Brain pericyte (primary cell): Measurements from ENCODE around the gene PDPK1.
"Not testable (repeated sequence)": the region's sequence is repeated elsewhere in the genome, so short reads cannot be mapped to it uniquely, and the experiment has no call there.

Experiments
- DNase-seq: peaks from one replicate; pipeline ENCODE4 v3.0.0-alpha.2; 2012; ENCODE audit warnings: low read depth, low spot score

PDPK1 gene

DNA sequence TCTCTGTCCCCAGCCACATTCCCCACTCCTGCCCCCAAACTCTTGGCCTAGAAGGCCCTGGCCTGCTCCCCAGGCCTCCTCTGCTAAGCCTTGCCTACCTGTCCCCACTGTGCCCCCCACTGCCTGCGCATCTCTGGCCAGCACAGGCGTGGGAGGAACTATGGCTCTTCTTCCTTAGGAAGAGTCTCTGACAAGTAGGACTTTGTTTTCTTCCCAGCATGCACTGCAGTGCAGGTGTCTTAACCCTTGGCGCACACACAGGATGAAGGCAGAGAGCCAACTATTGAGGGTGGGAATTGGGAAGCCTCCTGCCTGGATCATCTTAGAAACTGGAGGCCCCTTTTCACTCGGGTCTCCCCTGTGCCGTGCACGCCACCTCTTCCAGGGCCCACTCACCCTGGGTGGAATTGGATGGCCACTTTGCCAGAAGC lies 14.0 kb upstream of the PDPK1 start:
- no peak for DNase-seq

DNA sequence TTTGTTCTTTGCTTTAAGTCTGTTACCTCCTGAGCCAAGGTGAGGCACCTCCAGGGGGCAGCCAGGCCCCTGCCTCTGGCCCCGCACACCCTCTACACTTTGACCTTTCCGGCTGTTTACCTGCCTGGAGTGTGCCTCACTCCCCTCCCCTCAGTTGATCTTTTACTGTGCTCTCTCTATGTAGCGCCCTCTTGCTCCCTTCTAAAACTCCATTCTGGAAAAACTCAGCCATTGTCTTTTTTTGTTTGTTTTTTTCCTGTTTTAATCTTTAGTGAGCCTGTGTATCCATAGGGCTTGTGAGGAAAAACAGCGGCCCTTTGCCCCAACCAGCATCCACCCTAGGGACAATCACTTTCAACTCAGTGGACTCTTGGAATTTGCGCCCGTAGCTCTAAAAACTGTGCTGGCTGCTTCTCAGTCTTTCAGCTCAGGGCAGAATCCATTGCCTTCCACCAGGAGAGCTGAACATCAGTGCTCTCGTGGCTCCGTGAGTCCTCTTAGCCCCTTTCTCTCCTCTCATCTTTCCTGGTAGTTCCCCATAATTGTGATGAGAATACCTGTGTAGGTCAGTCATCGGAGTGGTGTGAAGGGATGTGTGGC lies 13.4 kb upstream of the PDPK1 start:
- no peak for DNase-seq

DNA sequence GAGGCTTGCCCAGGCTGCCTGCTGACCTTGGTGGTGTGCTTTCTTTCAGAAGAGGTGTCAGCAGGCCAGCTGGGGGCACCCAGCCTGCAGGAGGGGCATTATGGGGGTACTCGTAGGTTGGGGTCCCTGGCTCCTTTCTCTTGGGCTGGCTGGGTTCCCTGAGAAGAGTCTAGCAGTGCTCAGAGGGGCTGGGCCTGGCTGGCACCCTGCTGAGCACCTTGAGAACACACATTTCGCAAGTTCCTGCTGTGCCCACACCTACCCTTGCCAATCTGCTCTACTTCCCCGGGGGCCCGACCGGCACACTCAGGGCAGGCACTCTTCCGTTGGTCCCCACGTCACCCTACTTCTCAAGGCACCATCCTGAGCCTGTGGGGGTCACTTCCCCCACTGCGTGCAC lies 11.7 kb upstream of the PDPK1 start:
- DNase-seq = no peak

DNA sequence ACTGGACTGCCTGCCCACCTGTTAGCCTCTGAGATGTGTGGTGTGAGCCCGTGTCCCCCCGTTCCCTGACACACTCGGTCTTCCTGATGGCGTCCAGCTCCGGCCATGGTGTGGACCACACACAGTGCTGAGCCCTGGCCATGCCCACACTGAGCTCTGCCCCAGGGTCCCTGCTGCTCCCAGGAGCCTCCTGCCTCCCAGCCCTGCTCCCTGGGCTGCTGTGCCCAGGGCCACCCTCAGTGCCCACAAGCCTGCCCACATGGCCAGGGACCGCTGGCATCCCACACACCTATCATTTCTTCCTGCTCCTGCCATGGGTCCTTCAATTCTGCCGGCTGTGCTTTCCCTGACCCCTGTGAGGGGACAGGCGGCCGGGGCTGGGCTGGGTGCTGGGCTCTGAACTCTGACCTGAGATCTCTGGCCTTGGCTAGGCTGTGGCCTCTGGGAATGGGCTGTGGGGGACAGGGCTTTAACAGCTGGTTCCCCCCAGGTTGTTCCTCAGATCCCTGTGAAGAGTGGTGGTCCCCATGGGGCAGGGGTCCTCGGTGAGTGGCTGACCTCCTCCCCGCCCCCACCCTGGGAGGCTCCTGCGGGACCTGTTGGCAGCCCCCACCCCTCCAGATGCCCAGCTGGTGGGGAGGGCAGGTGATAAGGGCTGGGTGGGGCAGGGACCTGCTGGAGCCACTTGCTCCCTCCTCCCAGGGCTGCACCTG lies 10.6 kb upstream of the PDPK1 start:
- no peak for DNase-seq

DNA sequence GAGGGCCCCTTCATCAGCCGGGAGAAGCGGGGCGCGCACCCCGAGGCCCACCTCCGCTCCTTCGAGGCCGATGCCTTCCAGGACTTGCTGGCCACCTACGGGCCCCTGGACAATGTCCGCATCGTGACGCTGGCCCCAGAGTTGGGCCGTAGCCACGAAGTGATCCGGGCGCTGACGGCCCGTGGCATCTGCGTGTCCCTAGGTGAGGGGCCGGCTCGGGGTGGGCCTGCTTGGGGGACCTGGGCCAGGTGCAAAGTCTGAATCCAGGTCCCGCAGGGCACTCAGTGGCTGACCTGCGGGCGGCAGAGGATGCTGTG lies 10.1 kb upstream of the PDPK1 start:
- DNase-seq = no peak

DNA sequence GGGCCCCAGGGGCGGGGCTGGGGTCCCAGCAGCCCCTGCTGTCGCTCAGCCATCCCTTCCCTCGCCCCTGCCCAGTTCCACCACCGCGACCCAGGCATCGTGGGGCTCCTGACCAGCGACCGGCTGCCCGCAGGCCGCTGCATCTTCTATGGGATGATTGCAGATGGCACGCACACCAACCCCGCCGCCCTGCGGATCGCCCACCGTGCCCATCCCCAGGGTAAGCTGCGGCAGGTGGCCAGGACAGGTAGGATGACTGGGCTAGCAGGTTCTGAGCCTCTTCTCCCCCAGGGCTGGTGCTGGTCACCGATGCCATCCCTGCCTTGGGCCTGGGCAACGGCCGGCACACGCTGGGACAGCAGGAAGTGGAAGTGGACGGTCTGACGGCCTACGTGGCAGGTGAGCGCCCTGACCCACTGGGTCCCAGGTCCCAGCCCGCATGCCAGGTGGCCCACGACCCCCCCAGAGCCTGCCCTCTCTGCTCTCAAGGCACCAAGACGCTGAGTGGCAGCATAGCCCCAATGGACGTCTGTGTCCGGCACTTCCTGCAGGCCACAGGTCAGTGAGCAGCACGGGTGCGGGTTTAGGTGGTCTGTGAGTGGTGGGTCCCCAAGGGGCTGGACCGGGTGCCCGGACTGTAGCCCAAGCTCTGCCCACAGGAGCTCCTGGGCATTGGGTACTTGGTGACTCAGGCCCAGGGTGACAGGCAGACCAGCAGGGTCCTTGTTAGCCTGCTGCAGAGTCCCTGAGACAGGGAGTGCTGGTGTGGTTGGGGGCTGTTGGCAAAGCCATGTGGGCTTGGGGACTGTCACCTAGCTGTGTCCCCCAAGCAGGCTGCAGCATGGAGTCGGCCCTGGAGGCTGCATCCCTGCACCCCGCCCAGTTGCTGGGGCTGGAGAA lies 9.4 kb upstream of the PDPK1 start:
- no peak for DNase-seq

DNA sequence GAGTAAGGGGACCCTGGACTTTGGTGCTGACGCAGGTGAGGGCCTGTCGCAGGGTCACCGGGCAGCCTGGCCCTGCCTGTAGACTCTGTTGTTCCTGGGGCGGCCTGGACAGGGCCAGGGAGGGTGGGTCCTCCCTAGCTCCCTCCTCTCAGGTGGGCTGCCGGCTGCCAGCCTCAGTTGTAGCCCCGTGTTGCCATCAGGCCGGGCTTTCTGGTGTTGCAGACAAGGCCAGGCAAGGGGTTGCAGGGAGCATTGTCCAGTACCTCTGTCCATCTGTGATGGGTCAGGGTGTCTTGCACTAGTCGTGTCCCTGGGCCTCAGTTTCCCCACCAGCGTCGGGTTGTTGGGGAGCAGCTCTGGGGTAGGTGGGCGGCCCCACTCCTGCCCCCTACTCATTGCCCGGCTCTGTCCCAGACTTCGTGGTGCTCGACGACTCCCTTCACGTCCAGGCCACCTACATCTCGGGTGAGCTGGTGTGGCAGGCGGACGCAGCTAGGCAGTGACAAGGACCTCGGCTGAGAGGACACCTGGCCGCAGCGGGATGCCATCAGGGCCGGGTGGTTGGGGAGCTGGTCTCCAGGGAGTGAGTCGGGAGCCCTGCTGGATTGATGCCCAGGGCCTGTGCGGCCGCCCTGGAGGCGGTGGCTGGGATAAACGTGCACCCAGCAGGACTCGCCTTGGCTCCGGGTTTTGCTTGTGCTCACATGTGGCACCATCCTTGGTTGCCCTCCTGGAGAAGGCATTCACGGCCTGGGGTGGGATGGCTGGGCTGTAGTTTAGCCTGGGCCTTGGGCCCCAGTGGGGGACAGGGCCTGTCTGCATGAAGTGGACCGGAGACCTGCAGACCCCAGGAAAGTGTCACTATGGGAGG lies 8.5 kb upstream of the PDPK1 start:
- no peak for DNase-seq

DNA sequence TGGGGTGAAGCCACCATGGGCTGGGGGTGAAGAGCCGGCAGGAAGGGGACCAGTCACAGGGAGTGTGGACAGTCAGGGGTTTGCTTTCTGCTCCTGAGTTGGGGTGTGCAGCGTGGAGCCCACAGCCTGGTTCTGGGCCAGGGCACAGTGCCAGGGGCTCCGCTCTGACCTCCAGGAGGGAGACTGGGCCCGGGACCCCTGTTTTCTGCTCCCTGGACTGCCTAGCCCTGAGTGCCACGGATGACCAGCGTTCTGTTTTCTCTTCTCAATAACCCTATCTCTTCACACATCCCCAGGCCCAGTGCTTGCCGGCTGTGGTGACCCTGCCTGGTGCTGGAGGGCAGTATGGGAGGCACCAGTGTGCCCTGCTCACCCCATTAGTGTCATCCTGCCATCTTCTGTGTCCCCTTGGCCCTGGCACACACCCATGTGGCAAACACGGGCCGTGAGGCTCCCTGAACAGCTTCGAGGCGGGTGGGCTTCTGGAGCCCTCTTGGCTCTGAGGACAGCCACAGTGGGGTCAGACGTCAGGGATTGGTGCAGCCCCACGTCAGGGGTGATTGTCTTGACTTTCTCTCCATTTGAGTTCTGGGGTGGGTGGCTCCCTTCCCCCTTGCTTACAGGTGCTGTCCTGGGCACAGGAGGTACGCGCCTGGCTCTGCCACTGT lies 7.7 kb upstream of the PDPK1 start:
- DNase-seq = no peak

DNA sequence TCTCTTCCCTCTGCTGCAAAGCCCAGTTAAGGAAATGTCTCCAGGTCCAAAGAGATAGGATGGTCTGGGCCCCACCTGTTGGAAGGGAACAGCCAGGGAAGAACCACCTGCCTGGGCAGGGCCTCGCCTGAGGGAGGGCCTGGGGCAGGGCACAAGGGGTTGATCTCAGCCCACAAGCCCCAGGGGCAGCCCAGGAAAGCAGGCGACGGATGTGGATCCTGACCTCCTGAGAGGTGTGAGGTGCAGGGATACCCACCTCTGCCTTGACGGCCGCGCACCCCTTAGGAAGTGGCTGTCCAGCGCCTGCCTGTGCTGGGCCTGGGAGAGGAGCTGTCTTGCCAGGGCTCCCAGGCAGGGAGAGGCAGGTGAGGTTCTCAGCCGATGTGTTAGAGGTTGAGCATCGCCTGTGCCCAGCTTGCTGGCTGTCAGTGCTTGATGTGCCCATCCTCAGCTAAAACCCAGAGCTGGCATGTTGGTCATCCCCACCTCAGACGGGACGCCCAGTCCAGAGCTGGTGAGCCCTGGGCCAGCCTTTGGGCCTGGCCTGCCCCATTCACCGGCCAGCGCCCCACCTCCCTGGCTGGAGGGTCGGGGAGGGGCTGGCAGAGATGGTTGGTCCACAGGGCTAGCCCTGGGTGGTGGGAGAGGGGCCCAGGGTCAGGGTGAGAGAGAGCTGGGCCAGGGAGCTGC lies 7.0 kb upstream of the PDPK1 start:
- DNase-seq = no peak

DNA sequence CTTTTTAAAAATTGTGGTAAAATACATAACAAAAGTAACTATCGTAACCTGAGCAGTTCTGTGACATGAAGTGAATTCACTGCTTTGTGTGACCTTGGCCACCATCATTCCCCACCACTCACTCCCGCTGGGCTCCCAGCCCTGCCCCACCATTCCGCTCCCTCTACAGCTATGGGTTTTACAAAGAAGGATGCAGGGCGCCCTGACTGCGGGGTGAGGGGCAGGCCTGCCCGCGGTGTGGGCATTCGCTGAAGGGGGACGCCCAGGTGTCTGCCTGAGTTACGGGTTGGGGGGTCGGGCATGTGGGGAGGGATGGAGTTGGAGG lies 6.5 kb upstream of the PDPK1 start, which contains the start of gene CEMP1:
Gene CEMP1 (minus strand): TSS at position 38 of the 325 bp plus-strand sequence. CDS start 335 bp downstream, outside the sequence.
- DNase-seq = no peak

DNA sequence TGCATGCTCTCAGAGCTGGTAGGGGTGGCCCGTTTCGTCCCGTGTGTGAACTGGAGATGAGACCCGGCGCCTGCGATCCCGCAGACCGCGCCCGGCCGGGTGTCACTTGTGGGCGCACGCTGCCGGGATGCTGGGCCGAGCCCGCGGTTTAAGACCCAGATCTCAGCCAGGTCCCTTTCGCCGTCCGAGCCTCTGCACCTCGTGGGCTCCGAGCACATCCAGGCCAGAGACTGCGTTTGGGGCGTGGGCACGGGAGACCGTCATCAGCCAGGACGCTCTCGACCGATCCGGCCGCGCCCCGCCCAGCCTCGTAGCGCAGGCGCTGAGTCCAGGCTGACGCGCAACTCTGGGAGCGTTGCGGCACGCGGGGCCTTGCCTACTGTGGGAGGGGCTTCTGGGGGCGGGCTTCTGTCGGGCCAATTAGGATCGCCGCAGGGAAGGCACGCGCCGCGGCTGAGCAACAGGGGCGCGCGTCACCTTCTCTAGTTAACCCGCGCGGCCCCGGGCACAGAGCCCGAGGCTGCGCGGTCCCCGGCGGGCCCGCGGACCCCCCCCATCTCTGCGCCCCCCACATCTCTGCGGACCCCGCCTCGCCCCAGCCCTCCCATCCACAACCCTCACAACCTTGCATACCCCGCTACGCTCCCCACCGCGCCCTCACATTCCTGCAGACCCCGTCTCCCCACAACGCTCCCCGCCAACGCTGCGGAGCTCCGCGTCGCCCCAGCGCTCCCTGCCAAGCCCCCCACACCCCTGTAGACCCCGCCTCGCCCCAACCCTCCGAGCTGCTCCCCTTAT lies 5.9 kb upstream of the PDPK1 start:
- peak; percentile 85 for DNase-seq

DNA sequence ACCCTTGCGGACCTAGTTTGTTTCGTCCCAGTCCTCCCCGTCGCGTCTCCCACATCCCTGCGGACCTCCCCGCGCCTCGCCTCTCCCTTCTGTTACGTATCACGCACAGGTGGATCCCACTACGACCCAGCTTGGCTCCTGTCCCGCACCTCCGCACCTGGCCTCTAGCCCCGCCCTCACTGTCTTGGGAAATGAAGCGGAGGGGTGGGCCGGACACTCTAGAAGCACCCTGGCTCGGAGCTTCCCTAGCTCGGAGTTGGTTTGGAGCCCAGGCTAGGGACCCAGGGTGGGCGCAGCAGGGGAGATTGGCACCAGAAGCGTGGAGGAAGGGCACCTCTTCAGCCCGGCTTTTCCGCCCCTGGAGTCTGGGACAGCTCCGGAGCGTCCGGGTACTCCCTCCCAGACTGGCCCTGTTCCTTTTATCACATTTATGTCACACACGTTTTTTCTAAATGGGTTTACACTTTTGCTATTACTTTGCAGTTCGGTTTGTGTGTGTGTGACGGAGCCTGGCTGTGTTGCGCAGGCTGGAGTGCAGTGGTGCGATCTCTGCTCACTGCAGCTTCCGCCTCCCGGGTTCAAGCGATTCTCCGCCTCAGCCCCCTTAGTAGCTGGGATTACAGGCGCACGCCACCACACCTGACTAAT lies 5.2 kb upstream of the PDPK1 start:
- DNase-seq = no peak

DNA sequence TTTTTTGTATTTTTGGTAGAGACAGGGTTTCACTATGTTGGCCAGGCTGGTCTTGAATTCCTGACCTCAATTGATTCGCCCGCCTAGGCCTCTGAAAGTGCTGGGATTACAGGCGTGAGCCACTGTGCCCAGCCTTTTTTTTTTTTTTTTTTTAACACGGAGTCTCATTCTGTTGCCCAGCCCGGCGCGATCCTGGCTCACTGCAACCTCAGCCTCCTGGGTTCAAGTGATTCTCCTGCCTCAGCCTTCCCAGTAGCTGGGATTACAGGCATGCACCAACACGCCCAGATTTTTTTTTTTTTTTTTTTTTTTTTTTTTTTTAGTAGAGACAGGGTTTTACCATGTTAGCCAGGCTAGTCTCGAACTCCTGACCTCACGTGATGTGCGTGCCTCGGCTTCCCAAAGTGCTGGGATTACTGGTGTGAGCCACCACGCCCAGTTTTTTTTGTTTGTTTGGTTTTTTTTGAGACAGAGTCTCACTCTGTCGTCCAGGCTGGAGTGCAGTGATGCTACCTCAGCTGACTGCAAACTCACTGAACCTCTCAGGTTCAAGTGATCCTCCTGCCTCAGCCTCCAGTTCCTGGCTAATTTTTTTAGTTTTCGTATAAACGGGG lies 4.6 kb upstream of the PDPK1 start:
- not testable (repeated sequence) for DNase-seq

DNA sequence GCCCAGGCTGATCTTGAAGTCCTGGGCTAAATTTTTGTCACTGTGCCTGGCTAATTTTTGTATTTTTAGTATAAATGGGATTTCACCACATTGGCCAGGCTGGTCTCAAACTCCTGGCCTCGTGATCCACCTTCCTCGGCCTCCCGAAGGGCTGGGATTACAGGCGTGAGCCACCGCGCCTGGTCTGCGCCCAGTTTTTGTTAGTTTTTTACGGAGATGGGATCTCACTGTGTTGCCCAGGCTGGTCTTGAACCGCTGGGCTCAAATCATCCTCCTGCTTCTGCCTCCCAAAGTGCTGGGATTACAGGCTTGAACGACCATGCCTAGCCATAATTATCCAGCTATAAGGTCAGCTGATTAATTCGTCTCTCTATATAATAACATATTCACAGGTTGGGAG lies 3.9 kb upstream of the PDPK1 start:
- DNase-seq = no peak

DNA sequence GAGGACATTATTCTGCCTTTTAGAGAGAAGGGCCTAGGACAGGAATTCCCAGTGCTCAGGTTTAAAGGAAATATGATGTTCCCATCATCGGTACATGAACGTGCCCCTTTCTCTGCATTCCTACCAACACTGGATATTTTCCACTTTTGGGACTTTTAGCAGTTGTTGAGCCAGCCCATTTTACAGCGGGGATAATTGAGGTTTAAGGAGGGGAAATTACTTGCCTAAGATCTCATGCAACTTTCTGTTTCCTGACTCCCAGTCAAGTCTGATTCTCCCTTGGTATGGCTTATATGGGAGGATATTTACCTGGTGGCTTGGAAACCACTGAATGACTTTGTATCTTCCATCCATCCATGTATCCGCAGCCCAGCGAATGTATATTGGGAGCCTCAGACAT lies 3.5 kb upstream of the PDPK1 start:
- DNase-seq = not testable (repeated sequence)

DNA sequence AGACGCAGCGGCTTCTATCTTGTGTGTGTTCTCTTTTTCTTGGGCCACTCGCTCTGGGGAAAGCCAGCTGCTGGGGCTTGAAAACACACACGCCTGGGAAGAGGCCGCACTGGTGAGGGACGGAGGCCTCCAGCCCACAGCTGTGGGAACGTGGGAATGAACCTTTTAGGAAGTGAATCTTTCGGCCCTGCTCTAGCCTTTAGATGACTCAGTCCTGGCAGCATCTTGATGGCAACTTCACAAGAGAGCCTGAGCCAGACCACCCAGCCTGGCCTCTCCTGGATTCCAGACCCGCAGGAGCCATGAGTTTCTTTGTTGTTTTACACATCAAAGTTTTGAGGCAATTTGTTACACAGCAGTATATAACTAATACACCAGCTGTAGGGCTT lies 2.2 kb upstream of the PDPK1 start:
- DNase-seq = no peak

DNA sequence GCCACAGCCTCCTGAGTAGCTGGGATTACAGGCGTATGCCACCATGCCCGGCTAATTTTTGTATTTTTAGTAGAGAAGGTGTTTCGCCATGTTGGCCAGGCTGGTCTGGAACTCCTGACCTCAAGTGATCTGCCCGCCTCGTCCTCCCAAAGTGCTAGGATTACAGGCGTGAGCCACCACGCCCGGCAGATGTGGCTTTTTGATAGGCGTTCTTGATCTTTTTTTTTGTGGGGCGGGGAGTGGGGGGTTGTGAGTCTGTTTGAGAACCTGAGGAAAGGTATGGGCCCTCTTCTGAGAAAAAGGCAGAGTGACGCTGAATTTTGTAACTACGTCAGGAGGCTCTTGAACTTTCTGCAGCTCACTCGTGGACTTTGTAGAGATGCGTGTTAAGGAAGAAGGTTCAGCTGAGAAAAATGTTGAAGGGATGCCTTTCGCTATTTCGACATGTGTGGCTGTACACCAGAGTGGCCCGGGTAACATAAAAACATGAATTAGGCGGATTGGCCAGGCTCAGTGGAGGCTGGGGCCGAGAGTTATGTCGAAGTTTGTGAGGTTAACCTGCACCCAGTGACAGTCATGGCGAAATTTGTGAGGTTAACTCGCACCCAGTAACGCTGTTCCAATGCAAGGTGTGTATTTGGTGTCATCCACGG lies 1.5 kb downstream of the PDPK1 start:
- not testable (repeated sequence) for DNase-seq

DNA sequence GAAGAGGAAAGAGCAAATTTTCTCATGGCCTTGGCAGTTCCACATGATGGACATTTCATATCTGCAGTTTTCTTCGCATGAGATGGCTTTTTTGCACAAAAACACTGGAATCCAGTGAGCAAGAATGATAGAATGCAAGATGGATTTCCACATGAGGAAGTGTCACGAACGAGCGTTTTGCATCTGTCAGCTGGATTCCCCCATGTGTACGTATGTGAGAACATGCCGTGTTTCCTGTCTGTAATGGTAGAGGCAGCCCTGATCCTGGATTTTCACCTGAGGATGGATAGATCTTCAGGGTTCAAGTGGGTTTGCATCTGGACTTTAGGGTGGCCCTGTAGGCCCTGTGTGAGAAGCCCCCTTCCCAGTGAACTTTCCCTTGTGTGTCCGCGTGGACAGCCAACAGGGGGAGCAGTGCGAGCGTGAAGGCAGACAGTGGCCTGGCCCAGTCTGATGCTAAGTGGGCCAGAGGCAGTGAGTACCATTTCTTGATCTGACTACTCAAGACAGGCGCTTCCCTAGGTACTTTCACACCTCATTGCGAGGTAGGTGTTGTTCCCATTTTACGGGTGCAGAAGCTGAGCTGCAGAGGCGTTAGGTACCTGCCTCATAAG lies 2.1 kb downstream of the PDPK1 start:
- not testable (repeated sequence) for DNase-seq
